SK-N-SH (cell line): ENCODE measurements around the gene RELT. TPM values are rescaled to one million over a fixed set of nuclear protein-coding genes. Genes with fewer than 3 reads are reported as not detected.

ENCODE experiments used
- CTCF ChIA-PET: fragments of 300-600, 350-600 bp; formaldehyde crosslinking; extraction: SDS; loops from one replicate; lab custom pipeline; 2021; lab: Yijun Ruan, JAX
- POLR2A ChIA-PET: fragments of 350-600 bp; sonication (Branson Sonifier 250); formaldehyde crosslinking; extraction: SDS; loops from one replicate; lab custom pipeline; 2020; ENCODE audit warnings: antibody characterized with exemption, inconsistent platforms; lab: Yijun Ruan, JAX
- DNase-seq: peaks from one replicate; pipeline ENCODE4 v3.0.0; 2012
- H2AFZ ChIP-seq: fragments of 200-600 bp; sonication (generic); 2 replicates; pipeline ENCODE4 v1.8.1; 2016; ENCODE audit warnings: antibody characterized with exemption, mild to moderate bottlenecking, low read depth
- H3F3A ChIP-seq: fragments of 200-600 bp; sonication (generic); replicated peaks from 2 replicates; pipeline ENCODE3; 2016; ENCODE audit warnings: antibody characterized with exemption, mild to moderate bottlenecking; ENCODE audit not compliant: insufficient read depth
- H3K27ac ChIP-seq, 2 experiments: fragments of 200-500 bp in 1 of 2; fragments of 200-600 bp in 1 of 2; sonication (Bioruptor generic) in 1 of 2; sonication (generic), shearing (Covaris generic) in 1 of 2; 2 replicates each; pipeline versions ENCODE4 v1.5.1 to v1.6.1; 2014 to 2016; ENCODE audit warnings: low read depth in 2 of 2, inconsistent platforms in 1 of 2, low read length in 1 of 2, mild to moderate bottlenecking in 1 of 2, mixed read lengths in 1 of 2
- H3K27me3 ChIP-seq: fragments of 200-600 bp; sonication (generic), shearing (Covaris generic); 2 replicates; pipeline ENCODE4 v1.6.1; 2016; ENCODE audit warnings: mixed run types; ENCODE audit not compliant: insufficient read depth
- H3K36me3 ChIP-seq, 2 experiments: fragments of 200-500 bp in 1 of 2; fragments of 200-600 bp in 1 of 2; sonication (Bioruptor generic) in 1 of 2; sonication (generic) in 1 of 2; replicated peaks in 1 of 2; 2 replicates each; pipeline versions ENCODE3 to v1.5.1; 2014 to 2016; ENCODE audit warnings: low read length in 1 of 2, mild to moderate bottlenecking in 1 of 2; ENCODE audit not compliant: insufficient read depth in 2 of 2, control insufficient read depth in 1 of 2
- H3K4me1 ChIP-seq, 2 experiments: fragments of 200-500 bp in 1 of 2; fragments of 200-600 bp in 1 of 2; sonication (Bioruptor generic) in 1 of 2; sonication (generic), shearing (Covaris generic) in 1 of 2; 2 replicates each; pipeline versions ENCODE4 v1.5.1 to v1.6.1; 2014 to 2016; ENCODE audit warnings: low read depth in 1 of 2, low read length in 1 of 2, mixed run types in 1 of 2; ENCODE audit not compliant: insufficient read depth in 2 of 2, control insufficient read depth in 1 of 2
- H3K4me2 ChIP-seq: fragments of 200-600 bp; sonication (generic), shearing (Covaris generic); 2 replicates; pipeline ENCODE4 v1.6.1; 2017; ENCODE audit warnings: mixed run types
- H3K4me3 ChIP-seq, 2 experiments: fragments of 200-500 bp in 1 of 2; fragments of 200-600 bp in 1 of 2; sonication (Bioruptor generic) in 1 of 2; sonication (generic), shearing (Covaris generic) in 1 of 2; 2 replicates each; pipeline versions ENCODE4 v1.5.1 to v1.8.1; 2014 to 2016; ENCODE audit warnings: low read depth in 2 of 2, inconsistent platforms in 1 of 2, low read length in 1 of 2, mild to moderate bottlenecking in 1 of 2, mixed read lengths in 1 of 2, moderate library complexity in 1 of 2
- H3K79me2 ChIP-seq: fragments of 200-600 bp; sonication (generic); 2 replicates; pipeline ENCODE4 v1.8.1; 2017; ENCODE audit warnings: mild to moderate bottlenecking; ENCODE audit not compliant: insufficient read depth
- H3K9ac ChIP-seq: fragments of 200-600 bp; sonication (generic); 2 replicates; pipeline ENCODE4 v1.6.1; 2017; ENCODE audit warnings: mixed run types
- H3K9me2 ChIP-seq: fragments of 200-600 bp; sonication (generic); 2 replicates; pipeline ENCODE4 v1.6.1; 2017; ENCODE audit warnings: mixed run types
- H3K9me3 ChIP-seq: fragments of 200-600 bp; sonication (generic); 2 replicates; pipeline ENCODE4 v1.6.1; 2017; ENCODE audit warnings: mixed run types, mild to moderate bottlenecking, moderate library complexity
- H4K20me1 ChIP-seq: fragments of 200-600 bp; sonication (generic); 2 replicates; pipeline ENCODE4 v1.6.1; 2017; ENCODE audit warnings: mild to moderate bottlenecking, mixed run types; ENCODE audit not compliant: insufficient read depth
- CHD2 ChIP-seq: fragments of 150-350 bp; IDR thresholded peaks from 2 replicates; pipeline ENCODE4 v1.6.1; 2018; ENCODE audit warnings: low read length; ENCODE audit not compliant: partially characterized antibody
- CTCF ChIP-seq: fragments of 200-600 bp; sonication (generic); IDR thresholded peaks from 2 replicates; pipeline ENCODE4 v1.6.1; 2017; ENCODE audit warnings: antibody characterized with exemption, mild to moderate bottlenecking, moderate library complexity
- EP300 ChIP-seq, 2 experiments: IDR thresholded peaks; 2 replicates each; pipeline versions ENCODE4 v1.4.0 to v1.6.1; 2012; ENCODE audit warnings: borderline replicate concordance in 1 of 2, low read depth in 1 of 2, low read length in 1 of 2
- FOXJ3 ChIP-seq: sonication (generic); formaldehyde crosslinking; IDR thresholded peaks from 2 replicates; pipeline ENCODE4 v1.5.1; 2020; ENCODE audit warnings: mild to moderate bottlenecking, missing genetic modification reagents
- FOXM1 ChIP-seq: IDR thresholded peaks from 2 replicates; pipeline ENCODE4 v1.4.0; 2012; ENCODE audit warnings: low read depth, mild to moderate bottlenecking
- GABPA ChIP-seq: IDR thresholded peaks from 2 replicates; pipeline ENCODE4 v1.4.0; 2012; ENCODE audit warnings: low read depth, mild to moderate bottlenecking
- IRF3 ChIP-seq: fragments of 150-350 bp; IDR thresholded peaks from 2 replicates; pipeline ENCODE4 v1.6.1; 2016; ENCODE audit warnings: mild to moderate bottlenecking, low read depth, low read length
- MEF2A ChIP-seq: IDR thresholded peaks from 2 replicates; pipeline ENCODE4 v1.4.0; 2012; ENCODE audit warnings: low read depth, borderline replicate concordance
- NRF1 ChIP-seq: IDR thresholded peaks from 2 replicates; pipeline ENCODE4 v1.6.1; 2012; ENCODE audit warnings: low read depth, mild to moderate bottlenecking, low read length
- POLR2AphosphoS5 ChIP-seq: IDR thresholded peaks from 2 replicates; pipeline ENCODE4 v1.6.1; 2012; ENCODE audit warnings: low read depth, low read length
- RCOR1 ChIP-seq: fragments of 150-350 bp; IDR thresholded peaks from 2 replicates; pipeline ENCODE4 v1.6.1; 2017; ENCODE audit warnings: antibody characterized with exemption, low read length
- RFX5 ChIP-seq: IDR thresholded peaks from 2 replicates; pipeline ENCODE4 v1.6.1; 2012; ENCODE audit warnings: mild to moderate bottlenecking, improper control_type of control experiment, low read length
- SIN3A ChIP-seq: IDR thresholded peaks from 2 replicates; pipeline ENCODE4 v1.6.1; 2012; ENCODE audit warnings: low read depth, mild to moderate bottlenecking, low read length, moderate library complexity, borderline replicate concordance
- TAF1 ChIP-seq: IDR thresholded peaks from 2 replicates; pipeline ENCODE4 v1.6.1; 2012; ENCODE audit warnings: low read depth, mild to moderate bottlenecking, low read length, moderate library complexity, borderline replicate concordance
- TCF12 ChIP-seq: IDR thresholded peaks from 2 replicates; pipeline ENCODE4 v1.4.0; 2012
- USF2 ChIP-seq: fragments of 150-350 bp; IDR thresholded peaks from 2 replicates; pipeline ENCODE4 v1.6.1; 2017; ENCODE audit warnings: antibody characterized with exemption, low read length, low read depth, borderline replicate concordance
- WGBS: methylation state at CpG from one replicate; pipeline ENCODE4 v1.1.6; 2017; ENCODE audit warnings: low lambda C conversion rate; 5-methylcytosine and 5-hydroxymethylcytosine counted together
- polyA plus RNA-seq, 3 experiments: library from polyadenylated mRNA; depleted of rRNA; stranded (reverse); fragments of >200 nt; gene quantifications; 2 replicates each; pipeline ENCODE4 v1.2.3, GENCODE V29; 2012
- TF ChIP-seq, protein P1 (sequence below): IDR thresholded peaks from 2 replicates; pipeline ENCODE4 v1.4.0; 2012; ENCODE audit warnings: low read depth, borderline replicate concordance

RELT gene
- polyA plus RNA-seq, 1 of the 3 experiments (the other 2 are of a cell fraction) = 4.3 TPM

GRCh38 chr11:73423506-73423905 is 47.3 kb downstream of the RELT start:
- H3K4me1 ChIP-seq = peaks cover 6 to 20% of the 10 kb centered on the region in 2 experiments; a peak in 3 of 4 replicates
- H3K27me3 ChIP-seq = no peaks in the 10 kb centered on the region
- H4K20me1 ChIP-seq = no peaks in the 10 kb centered on the region
- no peak overlapping the region for H3K9ac ChIP-seq
- H3F3A ChIP-seq = peaks cover 6% of the 10 kb centered on the region
- POLR2A ChIA-PET = interaction anchor here (0.7 kb wide), 1 partner anchor 173 kb away, joined by 3 read pairs; no protein-coding TSS in a partner anchor
- H3K4me3 ChIP-seq = no peak overlapping the region
- H3K4me2 ChIP-seq = no peak overlapping the region
- no peaks in the 10 kb centered on the region for H3K9me2 ChIP-seq
- no peak overlapping the region for H3K27ac ChIP-seq
- no peaks in the 10 kb centered on the region for H3K79me2 ChIP-seq
- 88% methylated on average over 3 of the region's 3 CpGs for WGBS
- H3K36me3 ChIP-seq = peaks cover 0 to 7% of the 10 kb centered on the region in 2 experiments
- H2AFZ ChIP-seq = no peak overlapping the region
- no peaks in the 10 kb centered on the region for H3K9me3 ChIP-seq
- TF ChIP-seq POLR2AphosphoS5 (no peak), TAF1 (no peak), SIN3A (no peak), USF2 (no peak), CTCF (no peak), TCF12 (no peak), GABPA (no peak), RFX5 (no peak), FOXJ3 (CRISPR knock-in tag) (no peak), EP300 (IDR thresholded peaks at IDR 0.05; ENCODE audit: borderline replicate concordance in 1 of 2, low read depth in 1 of 2, low read length in 1 of 2) (no peak), MEF2A (no peak), FOXM1 (no peak), IRF3 (no peak), NRF1 (no peak), CHD2 (no peak), RCOR1 (no peak)
- TF ChIP-seq, protein P1, sequence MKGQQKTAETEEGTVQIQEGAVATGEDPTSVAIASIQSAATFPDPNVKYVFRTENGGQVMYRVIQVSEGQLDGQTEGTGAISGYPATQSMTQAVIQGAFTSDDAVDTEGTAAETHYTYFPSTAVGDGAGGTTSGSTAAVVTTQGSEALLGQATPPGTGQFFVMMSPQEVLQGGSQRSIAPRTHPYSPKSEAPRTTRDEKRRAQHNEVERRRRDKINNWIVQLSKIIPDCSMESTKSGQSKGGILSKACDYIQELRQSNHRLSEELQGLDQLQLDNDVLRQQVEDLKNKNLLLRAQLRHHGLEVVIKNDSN = no peak
- DNase-seq = no peak
- CTCF ChIA-PET = interaction anchor here (1.1 to 3.1 kb wide), 8 partner anchors 9 to 238 kb away, joined by 3 to 12 read pairs (median 4); partner anchors contain the start of gene ARHGEF17
